Right lobe of liver (tissue), 6 donors: ENCODE data around the gene RAB3B. TPM values are rescaled to one million over a fixed set of nuclear protein-coding genes. Genes with fewer than 3 reads are reported as not detected.

Experiments used
- ATAC-seq, 4 donors: fragments of 200-7000 bp; cut with Tn5 transposase; one replicate each; pipeline ENCODE4 v1.9.1; 2020; ENCODE audit warnings: mild to moderate bottlenecking in 4 of 4, moderate library complexity in 4 of 4
- DNase-seq, 3 donors: peaks; one replicate each; pipeline ENCODE4 v3.0.0-alpha.2; 2020
- H3K27ac ChIP-seq, 3 donors: fragments of 200-600 bp; one replicate each; pipeline ENCODE4 v1.8.0; 2022
- H3K27me3 ChIP-seq, 2 donors: fragments of 200-600 bp; one replicate each; pipeline ENCODE4 v1.8.0; 2022
- H3K36me3 ChIP-seq, 4 donors: fragments of 200-600 bp; sonication (generic) in 1 of 4; one replicate each; pipeline versions ENCODE4 v1.5.1 to v1.8.0; 2017 to 2022; ENCODE audit warnings: control low read depth in 1 of 4
- H3K4me1 ChIP-seq, 4 donors: fragments of 200-600 bp; sonication (generic) in 1 of 4; one replicate each; pipeline versions ENCODE4 v1.5.1 to v1.8.0; 2017 to 2022; ENCODE audit warnings: control low read depth in 1 of 4
- H3K4me3 ChIP-seq, 3 donors: fragments of 200-600 bp; one replicate each; pipeline ENCODE4 v1.8.0; 2022
- H3K9me3 ChIP-seq, 4 donors: fragments of 200-600 bp; sonication (generic) in 1 of 4; one replicate each; pipeline versions ENCODE4 v1.5.1 to v1.8.0; 2017 to 2022; ENCODE audit warnings: control low read depth in 1 of 4
- CTCF ChIP-seq, 4 donors: fragments of 200-600 bp in 3 of 4; fragments of 450-650 bp in 1 of 4; IDR thresholded peaks; one replicate each; pipeline versions ENCODE4 v1.5.1 to v1.8.0; 2016 to 2022; ENCODE audit warnings: antibody characterized with exemption in 4 of 4, mild to moderate bottlenecking in 2 of 4
- POLR2A ChIP-seq: fragments of 450-650 bp; IDR thresholded peaks from one replicate; pipeline ENCODE4 v1.6.1; 2017; ENCODE audit warnings: antibody characterized with exemption, mild to moderate bottlenecking
- WGBS: methylation state at CpG from one replicate; pipeline ENCODE4 v1.1.6; 2018; ENCODE audit warnings: low coverage, low lambda C conversion rate; ENCODE audit not compliant: insufficient coverage; ENCODE audit errors: missing lambda C conversion rate; 5-methylcytosine and 5-hydroxymethylcytosine counted together
- intact Hi-C, 2 donors: fragments of 100-400 bp; cut with DNase I; formaldehyde crosslinking; loops; one replicate each; pipeline versions ENCODE4 v1.11.2 to v1.14.1; 2022
- total RNA-seq, 6 experiments: library from RNA; depleted of rRNA in 2 of 6; stranded (reverse); fragments of >200 nt in 2 of 6; fragmentation: NEBNext Ultra II Directional in 3 of 6; extraction: Animal tissue kit (Norgen Biotek cat#: 25700) in 3 of 6; gene quantifications; one replicate each; pipeline versions ENCODE4 v1.1.0 to v1.2.4, GENCODE V29; 2016 to 2023
- donor health status: DM: no; HTN: yes; CAD: no.
- donor health status: DM: no; HTN: no; CAD: no.
- donor health status: DM: no; HTN: no; CAD: no.
- donor health status: DM: no; HTN: yes; CAD: no.
- donor health status: DM: no; HTN: yes; CAD: no.

RAB3B gene
- total RNA-seq, 6 experiments from 2014 or later = 0.05 to 9.7 (median 4.4) TPM

GRCh38 chr1:51946300-51946699 lies 44.2 kb downstream of the RAB3B start:
- no peak for ATAC-seq
- H3K9me3 ChIP-seq = no peaks in the 10 kb centered on the region
- intact Hi-C loops = no loop called here
- no peak for DNase-seq
- TF ChIP-seq POLR2A (no peak), CTCF (IDR thresholded peaks at IDR 0.05) (no peak)
- no peaks in the 10 kb centered on the region for H3K36me3 ChIP-seq
- H3K27me3 ChIP-seq = no peaks in the 10 kb centered on the region
- H3K4me3 ChIP-seq = no peak overlapping the region
- no peaks in the 10 kb centered on the region for H3K4me1 ChIP-seq
- WGBS = 80% methylated on average over 1 of the region's 1 CpG
- no peak overlapping the region for H3K27ac ChIP-seq

- Histone ChIP-seq H3K27me3 (no peaks in the 10 kb centered on the region), H3K4me1 (no peaks in the 10 kb centered on the region), H3K27ac (no peak overlapping the region), H3K9me3 (peaks cover 0 to 4% (median 0%) of the 10 kb centered on the region in 4 donors), H3K36me3 (no peaks in the 10 kb centered on the region), H3K4me3 (no peak overlapping the region)
- TF ChIP-seq CTCF (IDR thresholded peaks at IDR 0.05) (no peak), POLR2A (no peak)
- intact Hi-C loops = no loop called here
- no peak for ATAC-seq
- DNase-seq = no peak
Measured at GRCh38 chr1:51945591-51945990, 44.9 kb downstream of the RAB3B start.

DNA sequence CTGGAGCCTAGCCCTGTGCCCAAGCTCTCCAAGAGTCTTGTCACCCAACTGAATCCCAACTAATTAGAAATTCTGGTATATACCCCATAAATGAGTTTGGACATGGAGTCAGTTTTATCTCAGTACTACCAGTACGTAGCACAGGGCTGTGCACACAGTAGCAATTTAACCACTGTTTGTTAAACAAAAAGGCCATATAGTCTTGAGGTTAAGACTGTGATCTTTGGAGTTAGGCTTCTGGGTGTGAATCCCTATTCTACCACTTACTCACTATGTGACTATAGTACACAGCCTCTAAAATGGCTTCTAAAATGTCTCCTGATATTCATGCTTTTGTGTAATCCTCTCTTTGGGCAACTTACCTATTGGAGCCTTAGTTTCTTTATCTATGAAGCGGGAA lies 48.2 kb downstream of the RAB3B start:
- Histone ChIP-seq H3K27ac (no peak overlapping the region), H3K4me1 (no peaks in the 10 kb centered on the region), H3K36me3 (no peaks in the 10 kb centered on the region), H3K27me3 (no peaks in the 10 kb centered on the region), H3K9me3 (peaks cover 0 to 4% (median 0%) of the 10 kb centered on the region in 4 donors), H3K4me3 (no peak overlapping the region)
- intact Hi-C loops = no loop called here
- no peak for TF ChIP-seq CTCF (IDR thresholded peaks at IDR 0.05)
- TF ChIP-seq POLR2A = no peak
- WGBS = 100% methylated on average over 1 of the region's 2 CpGs
- DNase-seq (no peak), ATAC-seq (no peak)

DNA sequence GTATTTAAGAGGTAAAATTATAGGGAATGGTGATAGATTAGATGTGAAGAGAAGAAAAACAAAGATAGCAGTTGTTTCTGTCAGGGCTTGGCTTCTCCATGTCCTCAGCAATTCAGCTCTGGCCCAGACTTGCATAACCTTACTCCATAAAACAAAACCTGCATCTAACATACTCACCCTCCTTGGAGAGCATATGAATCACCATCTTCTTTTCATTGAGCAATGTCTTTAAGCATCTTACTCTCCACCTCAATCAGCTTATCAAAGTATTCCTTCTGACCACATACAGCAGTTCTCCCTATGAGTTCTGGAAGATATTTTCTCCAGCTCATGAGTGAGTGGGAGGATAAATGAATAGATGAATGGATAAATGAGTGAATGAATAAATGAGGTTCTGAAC lies 49.0 kb downstream of the RAB3B start:
- Histone ChIP-seq H3K4me1 (no peaks in the 10 kb centered on the region), H3K4me3 (no peak overlapping the region), H3K36me3 (no peaks in the 10 kb centered on the region), H3K27ac (no peak overlapping the region), H3K27me3 (no peaks in the 10 kb centered on the region), H3K9me3 (peaks cover 0 to 4% (median 0%) of the 10 kb centered on the region in 4 donors)
- DNase-seq = no peak
- no peak for ATAC-seq
- intact Hi-C loops = no loop called here
- TF ChIP-seq CTCF (IDR thresholded peaks at IDR 0.05) (no peak), POLR2A (no peak)

- 100% methylated on average over 2 of the region's 4 CpGs for WGBS
- Histone ChIP-seq H3K27me3 (no peaks in the 10 kb centered on the region), H3K9me3 (peaks cover 0 to 4% (median 0%) of the 10 kb centered on the region in 4 donors), H3K36me3 (no peaks in the 10 kb centered on the region), H3K4me3 (no peak overlapping the region), H3K27ac (no peak overlapping the region), H3K4me1 (no peaks in the 10 kb centered on the region)
- no peak for DNase-seq
- TF ChIP-seq CTCF (IDR thresholded peaks at IDR 0.05) (no peak), POLR2A (no peak)
- ATAC-seq = no peak
- intact Hi-C loops = no loop called here
Measured at GRCh38 chr1:51937112-51937511, 53.4 kb downstream of the RAB3B start.
